GM12878 (cell line): ENCODE measurements around the gene SLFNL1. TPM values are rescaled to one million over a fixed set of nuclear protein-coding genes. Genes with fewer than 3 reads are reported as not detected.

Source experiments
- ATAC-seq: fragments of 200-7000 bp; cut with Tn5 transposase; 3 replicates; pipeline ENCODE4 v1.9.1; 2020; ENCODE audit warnings: mild to moderate bottlenecking, moderate library complexity
- BruUV-seq: library from RNA; stranded (reverse); fragments of 400-500 nt; replicated peaks from 2 replicates; lab custom pipeline; 2021; lab: Mats Ljungman, UMichigan
- CTCF ChIA-PET: fragments of 300-600 bp; sonication (Branson Sonifier 250); formaldehyde crosslinking; extraction: SDS; loops from one replicate; lab custom pipeline; 2021; ENCODE audit warnings: inconsistent platforms; lab: Yijun Ruan, JAX
- POLR2A ChIA-PET: fragments of 350-600 bp; formaldehyde crosslinking; extraction: SDS; loops from one replicate; lab custom pipeline; 2021; ENCODE audit warnings: inconsistent platforms; lab: Charles Lee
- RAD21 ChIA-PET: fragments of 300-600 bp; sonication (Branson Sonifier 250); formaldehyde crosslinking; loops from one replicate; lab custom pipeline; 2023; ENCODE audit warnings: antibody characterized with exemption; ENCODE audit not compliant: unreplicated experiment; lab: Charles Lee
- SMC1A ChIA-PET: fragments of 300-600 bp; sonication (Branson Sonifier 250); formaldehyde crosslinking; loops from one replicate; lab custom pipeline; 2023; ENCODE audit not compliant: unreplicated experiment, uncharacterized antibody; lab: Charles Lee
- DNase-seq: peaks from one replicate; pipeline ENCODE4 v3.0.0-alpha.2; 2011; ENCODE audit warnings: low read depth, low spot score
- FAIRE-seq: peaks from 3 replicates; lab custom pipeline; 2011; peaks lifted over from hg19 to GRCh38; lab: Jason Lieb, UNC
- H2AFZ ChIP-seq: 2 replicates; pipeline ENCODE4 v1.6.0; 2011; ENCODE audit warnings: low read depth, low read length, control low read depth; ENCODE audit not compliant: control insufficient read depth
- H3K27ac ChIP-seq: 2 replicates; pipeline ENCODE4 v1.5.1; 2011; ENCODE audit warnings: control low read depth; ENCODE audit not compliant: control insufficient read depth, insufficient read depth
- H3K27me3 ChIP-seq, 2 experiments: replicated peaks in 1 of 2; 2 replicates each; pipeline versions ENCODE4 v1.6.0 to v1.6.1; 2011; ENCODE audit warnings: low read length in 1 of 2; ENCODE audit not compliant: control insufficient read depth in 2 of 2, insufficient read depth in 2 of 2
- H3K36me3 ChIP-seq, 2 experiments: 2 replicates each; pipeline ENCODE4 v1.5.1; 2011; ENCODE audit warnings: low read length in 1 of 2; ENCODE audit not compliant: control insufficient read depth in 2 of 2, insufficient read depth in 2 of 2
- H3K4me1 ChIP-seq: 2 replicates; pipeline ENCODE4 v1.6.1; 2011; ENCODE audit warnings: mild to moderate bottlenecking, low read length, moderate library complexity, mixed read lengths; ENCODE audit not compliant: control insufficient read depth, insufficient read depth
- H3K4me2 ChIP-seq: 2 replicates; pipeline ENCODE4 v1.6.0; 2011; ENCODE audit warnings: control low read depth; ENCODE audit not compliant: control insufficient read depth, insufficient read depth
- H3K4me3 ChIP-seq: fragments of 200-600 bp; sonication (generic); 2 replicates; pipeline ENCODE4 v1.5.1; 2016
- H3K79me2 ChIP-seq: 2 replicates; pipeline ENCODE4 v1.6.0; 2011; ENCODE audit warnings: low read length; ENCODE audit not compliant: control insufficient read depth, insufficient read depth
- H3K9ac ChIP-seq: 2 replicates; pipeline ENCODE4 v1.8.0; 2011; ENCODE audit warnings: low read length, control low read depth, mixed read lengths; ENCODE audit not compliant: control insufficient read depth, insufficient read depth
- H3K9me3 ChIP-seq: replicated peaks from 3 replicates; pipeline ENCODE4 v1.5.1; 2011; ENCODE audit warnings: mild to moderate bottlenecking, low read length; ENCODE audit not compliant: control insufficient read depth, insufficient read depth
- H4K20me1 ChIP-seq: 2 replicates; pipeline ENCODE4 v1.6.0; 2011; ENCODE audit not compliant: control insufficient read depth, insufficient read depth
- CTCF ChIP-seq, 3 experiments: IDR thresholded peaks in 2 of 3; conservative IDR thresholded peaks in 1 of 3; 2 replicates each; pipeline ENCODE4 v1.5.1; 2011; ENCODE audit warnings: low read depth in 3 of 3, low read length in 3 of 3, mild to moderate bottlenecking in 3 of 3, control low read depth in 2 of 3, moderate library complexity in 2 of 3, inconsistent platforms in 1 of 3, mixed read lengths in 1 of 3; ENCODE audit not compliant: control insufficient read depth in 2 of 3, insufficient read depth in 1 of 3; ENCODE audit errors: extremely low read depth in 1 of 3
- E4F1 ChIP-seq: fragments of 450-650 bp; IDR thresholded peaks from 2 replicates; pipeline ENCODE4 v1.6.1; 2018; ENCODE audit warnings: borderline replicate concordance, mild to moderate bottlenecking; ENCODE audit not compliant: partially characterized antibody
- ELK1 ChIP-seq: IDR thresholded peaks from 2 replicates; pipeline ENCODE4 v1.6.1; 2012; ENCODE audit warnings: low read depth, low read length, improper control_type of control experiment
- FOXM1 ChIP-seq: IDR thresholded peaks from 2 replicates; pipeline ENCODE4 v1.6.1; 2012; ENCODE audit warnings: low read depth, mild to moderate bottlenecking, inconsistent platforms, low read length, moderate library complexity
- MEF2A ChIP-seq: IDR thresholded peaks from 2 replicates; pipeline ENCODE4 v1.6.1; 2011; ENCODE audit warnings: low read depth, mild to moderate bottlenecking, low read length, moderate library complexity; ENCODE audit not compliant: insufficient read depth
- MLLT1 ChIP-seq: fragments of 450-650 bp; IDR thresholded peaks from 2 replicates; pipeline ENCODE4 v1.6.1; 2016; ENCODE audit warnings: mild to moderate bottlenecking
- REST ChIP-seq: IDR thresholded peaks from 2 replicates; pipeline ENCODE4 v1.6.1; 2012; ENCODE audit warnings: mild to moderate bottlenecking, low read depth, low read length
- WGBS: methylation state at CpG from one replicate; pipeline ENCODE4 v1.1.6; 2016; ENCODE audit warnings: low lambda C conversion rate; ENCODE audit not compliant: insufficient replicate concordance, insufficient coverage; ENCODE audit errors: missing lambda C conversion rate; 5-methylcytosine and 5-hydroxymethylcytosine counted together
- in situ Hi-C: fragments of 300-500 bp; cut with MboI; formaldehyde crosslinking; loops from 9 replicates; pipeline ENCODE4 v1.14.3; 2018; ENCODE audit warnings: mixed read lengths
- intact Hi-C: fragments of 100-400 bp; cut with micrococcal nuclease; formaldehyde crosslinking; loops from one replicate; pipeline ENCODE4 v1.14.2; 2022; ENCODE audit not compliant: unreplicated experiment
- polyA plus RNA-seq, 11 experiments: library from polyadenylated mRNA; depleted of rRNA in 4 of 11; unstranded in 6 of 11; stranded (reverse) in 5 of 11; fragments of >200 nt; fragmentation: Nextera tagmentation in 4 of 11; fragmentation: Illumina TruSeq in 1 of 11; extraction: Ambion mirVana in 4 of 11; extraction: Trizol in 1 of 11; gene quantifications; 1 replicate in 1 of 11; 2 replicates in 10 of 11; pipeline versions ENCODE4 v1.2.1 to v1.2.3, GENCODE V29; 2011 to 2016; ENCODE audit warnings: inconsistent platforms in 2 of 11, missing spikeins in 2 of 11, low read depth in 1 of 11
- total RNA-seq, 4 experiments: library from RNA; depleted of rRNA in 3 of 4; stranded (reverse); fragments of >200 nt in 3 of 4; fragmentation: Illumina TruSeq in 1 of 4; extraction: Trizol in 1 of 4; gene quantifications; 2 replicates each; pipeline versions ENCODE4 v1.2.1 to v1.2.3, GENCODE V29; 2013 to 2021

The SLFNL1 gene
- total and polyA plus RNA-seq, 10 of the 15 experiments (the other 5 are each of a cell fraction or from before 2014, with no cell fraction given), result 0.05 to 0.98 (median 0.16) TPM; not detected in 2

- no peak for TF ChIP-seq MLLT1
Observed at GRCh38 chr1:40986956-40987355, 34.6 kb downstream of the SLFNL1 start (continued).

GRCh38 chr1:40986328-40986783, 35.2 kb downstream of the SLFNL1 start:
- Histone ChIP-seq H3K4me3 (no peak overlapping the region), H3K36me3 (peaks cover 18 to 25% of the 10 kb centered on the region in 2 experiments), H3K9me3 (no peaks in the 10 kb centered on the region), H3K27me3 (no peaks in the 10 kb centered on the region), H3K4me1 (peaks cover under 1% of the 10 kb centered on the region; the same call in 1 of the 2 replicates), H4K20me1 (no peaks in the 10 kb centered on the region; the same call in 1 of the 2 replicates), H3K4me2 (no peak overlapping the region), H2AFZ (no peak overlapping the region), H3K27ac (no peak overlapping the region), H3K79me2 (peaks cover 28% of the 10 kb centered on the region), H3K9ac (no peak overlapping the region)
- in situ Hi-C loops, result no loop called here
- BruUV-seq, result no TSS peak
- RAD21 ChIA-PET, result no interaction called here
- ATAC-seq (no peak), FAIRE-seq (no peak), DNase-seq (no peak)
- SMC1A ChIA-PET, result interaction anchor here (1.0 kb wide), 1 partner anchor 10 kb away, joined by 3 read pairs; no protein-coding TSS in a partner anchor
- WGBS, result 95% methylated on average over 10 of the region's 10 CpGs
- CTCF ChIA-PET, result interaction anchor here (1.2 to 1.5 kb wide), 3 partner anchors 15 to 38 kb away, joined by 3 to 4 read pairs (median 3); no protein-coding TSS in a partner anchor
- POLR2A ChIA-PET, result interaction anchor here (0.6 kb wide), 1 partner anchor 284 kb away, joined by 3 read pairs; no protein-coding TSS in a partner anchor
- intact Hi-C loops, result no loop called here
- TF ChIP-seq ELK1 (no peak), E4F1 (no peak), CTCF (IDR thresholded peaks at IDR 0.05 in 2 of 3, conservative IDR thresholded peaks at IDR 0.05 in 1 of 3; ENCODE audit: control insufficient read depth in 2 of 3, extremely low read depth in 1 of 3, insufficient read depth in 1 of 3, low read depth in 3 of 3, low read length in 3 of 3) (no peak), MEF2A (no peak), REST (no peak), FOXM1 (no peak)
